MM.1S (cell line): ENCODE measurements around the gene SETD2.

Experiments used
- DNase-seq: peaks from one replicate; pipeline ENCODE4 v3.0.0-alpha.2; 2015
- H2AFZ ChIP-seq: fragments of 300-600 bp; sonication (generic); 2 replicates; pipeline ENCODE4 v1.6.0; 2016; ENCODE audit warnings: antibody characterized with exemption, low read length
- H3F3A ChIP-seq: fragments of 300-600 bp; sonication (generic); 2 replicates; pipeline ENCODE4 v1.6.1; 2016; ENCODE audit warnings: mild to moderate bottlenecking, antibody characterized with exemption, low read length, moderate library complexity, mixed read lengths; ENCODE audit not compliant: insufficient read depth
- H3K27ac ChIP-seq: fragments of 300-600 bp; sonication (generic); 2 replicates; pipeline ENCODE4 v1.5.1; 2016; ENCODE audit warnings: mild to moderate bottlenecking, low read length
- H3K27me3 ChIP-seq: fragments of 300-600 bp; sonication (generic); replicated peaks from 2 replicates; pipeline ENCODE4 v1.6.0; 2016; ENCODE audit warnings: low read length; ENCODE audit not compliant: insufficient read depth
- H3K36me3 ChIP-seq: fragments of 300-600 bp; sonication (generic); replicated peaks from 2 replicates; pipeline ENCODE4 v1.6.1; 2016; ENCODE audit warnings: mild to moderate bottlenecking, low read length, mixed read lengths; ENCODE audit not compliant: insufficient read depth
- H3K4me1 ChIP-seq: fragments of 300-600 bp; sonication (generic); 2 replicates; pipeline ENCODE4 v1.6.1; 2016; ENCODE audit warnings: low read length, mixed read lengths
- H3K4me2 ChIP-seq: fragments of 300-600 bp; sonication (generic); 2 replicates; pipeline ENCODE4 v1.6.0; 2016; ENCODE audit warnings: low read depth, low read length
- H3K4me3 ChIP-seq: fragments of 300-600 bp; sonication (generic); 2 replicates; pipeline ENCODE4 v1.5.1; 2016; ENCODE audit warnings: low read length, mixed read lengths
- H3K79me2 ChIP-seq: fragments of 300-600 bp; sonication (generic); 2 replicates; pipeline ENCODE4 v1.6.1; 2016; ENCODE audit warnings: mixed run types, low read length, mixed read lengths
- H3K9ac ChIP-seq: fragments of 300-600 bp; sonication (generic); 2 replicates; pipeline ENCODE4 v1.6.1; 2016; ENCODE audit warnings: low read length, mixed read lengths
- H3K9me2 ChIP-seq: fragments of 300-600 bp; sonication (generic); replicated peaks from 2 replicates; pipeline ENCODE4 v1.6.1; 2016; ENCODE audit warnings: mild to moderate bottlenecking, low read length, mixed read lengths; ENCODE audit not compliant: insufficient read depth
- H3K9me3 ChIP-seq: fragments of 300-600 bp; sonication (generic); replicated peaks from 2 replicates; pipeline ENCODE4 v1.6.1; 2016; ENCODE audit warnings: mild to moderate bottlenecking, low read length, mixed read lengths; ENCODE audit not compliant: insufficient read depth
- H4K20me1 ChIP-seq: fragments of 300-600 bp; sonication (generic); 2 replicates; pipeline ENCODE4 v1.6.1; 2016; ENCODE audit warnings: mild to moderate bottlenecking, low read length, moderate library complexity, mixed read lengths; ENCODE audit not compliant: insufficient read depth
- CTCF ChIP-seq: fragments of 300-600 bp; sonication (generic); IDR thresholded peaks from 2 replicates; pipeline ENCODE4 v1.5.1; 2016; ENCODE audit warnings: antibody characterized with exemption, low read length, mixed read lengths
- EZH2 ChIP-seq: fragments of 300-600 bp; sonication (generic); optimal IDR thresholded peaks from 2 replicates; pipeline ENCODE3; 2017; ENCODE audit warnings: low read depth, mild to moderate bottlenecking, antibody characterized with exemption, low read length, mixed read lengths
- EZH2phosphoT487 ChIP-seq: fragments of 300-600 bp; sonication (generic); IDR thresholded peaks from 2 replicates; pipeline ENCODE4 v1.6.1; 2018; ENCODE audit warnings: antibody characterized with exemption, low read length

Gene SETD2

GRCh38 chr3:47006145-47006651 lies 157.7 kb downstream of the SETD2 start:
- H3K4me1 ChIP-seq: no peaks in the 10 kb centered on the region
- no peaks in the 10 kb centered on the region for H3K9me2 ChIP-seq
- no peak overlapping the region for H2AFZ ChIP-seq
- H3K27me3 ChIP-seq: no peaks in the 10 kb centered on the region
- H3K36me3 ChIP-seq: no peaks in the 10 kb centered on the region; the same call in 1 of the 2 replicates
- H3K9ac ChIP-seq: no peak overlapping the region
- DNase-seq: no peak
- TF ChIP-seq EZH2 (no peak), EZH2phosphoT487 (no peak)
- H3F3A ChIP-seq: no peaks in the 10 kb centered on the region
- no peak overlapping the region for H3K4me2 ChIP-seq
- H3K27ac ChIP-seq: no peak overlapping the region
- H3K9me3 ChIP-seq: no peaks in the 10 kb centered on the region
- H4K20me1 ChIP-seq: no peaks in the 10 kb centered on the region
- no peaks in the 10 kb centered on the region for H3K79me2 ChIP-seq
- H3K4me3 ChIP-seq: no peak overlapping the region

GRCh38 chr3:47005212-47006144 lies 158.4 kb downstream of the SETD2 start:
- H3K4me3 ChIP-seq: no peak overlapping the region
- H3K27me3 ChIP-seq: no peaks in the 10 kb centered on the region
- H3K9me2 ChIP-seq: no peaks in the 10 kb centered on the region
- no peak overlapping the region for H2AFZ ChIP-seq
- H3K27ac ChIP-seq: no peak overlapping the region
- H3K4me2 ChIP-seq: no peak overlapping the region
- no peak for DNase-seq
- H3F3A ChIP-seq: no peaks in the 10 kb centered on the region
- no peak for TF ChIP-seq CTCF
- H3K79me2 ChIP-seq: no peaks in the 10 kb centered on the region
- H3K9ac ChIP-seq: no peak overlapping the region
- H3K36me3 ChIP-seq: no peaks in the 10 kb centered on the region; the same call in 1 of the 2 replicates
- H4K20me1 ChIP-seq: no peaks in the 10 kb centered on the region
- no peaks in the 10 kb centered on the region for H3K4me1 ChIP-seq
- no peaks in the 10 kb centered on the region for H3K9me3 ChIP-seq

GRCh38 chr3:47004369-47005211 lies 159.3 kb downstream of the SETD2 start:
- Histone ChIP-seq H3K36me3 (no peaks in the 10 kb centered on the region; the same call in 1 of the 2 replicates), H3K4me2 (no peak overlapping the region), H3K79me2 (no peaks in the 10 kb centered on the region), H2AFZ (no peak overlapping the region), H3K4me3 (no peak overlapping the region), H3K27me3 (no peaks in the 10 kb centered on the region), H4K20me1 (no peaks in the 10 kb centered on the region), H3K27ac (no peak overlapping the region), H3K4me1 (no peaks in the 10 kb centered on the region), H3F3A (no peaks in the 10 kb centered on the region), H3K9me2 (no peaks in the 10 kb centered on the region), H3K9ac (no peak overlapping the region), H3K9me3 (no peaks in the 10 kb centered on the region)
- TF ChIP-seq EZH2: no peak
- no peak for TF ChIP-seq CTCF
- no peak for TF ChIP-seq EZH2phosphoT487
- DNase-seq: no peak
